C4-2B (cell line): Measurements from ENCODE around the gene BCL2L13.

Experiments used
- H3K27ac ChIP-seq: fragments of 450-650 bp; 2 replicates; pipeline ENCODE4 v1.5.1; 2017
- CTCF ChIP-seq: fragments of 450-650 bp; conservative IDR thresholded peaks from 2 replicates; pipeline ENCODE4 v1.5.1; 2017; ENCODE audit warnings: mild to moderate bottlenecking
- ZFX ChIP-seq: fragments of 450-650 bp; IDR thresholded peaks from 2 replicates; pipeline ENCODE4 v1.6.1; 2017

The BCL2L13 gene

DNA sequence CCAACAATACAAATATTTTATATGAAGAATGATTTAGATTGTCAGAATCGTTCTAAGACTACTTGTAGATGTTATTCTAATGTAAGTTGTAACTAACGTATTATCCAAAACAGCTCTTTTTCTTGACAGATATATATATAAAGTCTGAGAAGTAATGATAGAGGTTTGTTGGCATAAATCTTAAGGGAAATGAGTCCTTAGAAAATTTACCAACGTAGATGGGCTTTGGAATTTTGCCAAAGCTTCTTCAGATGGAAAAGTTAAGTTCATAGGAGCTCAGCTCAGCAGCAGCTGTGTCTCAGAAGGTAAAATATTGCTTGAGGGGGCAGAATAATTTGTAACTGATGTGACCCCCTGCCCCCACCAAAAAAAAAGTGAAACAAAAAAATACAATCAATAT lies 69.0 kb downstream of the BCL2L13 start:
- H3K27ac ChIP-seq: no peak overlapping the region
- no peak for TF ChIP-seq ZFX
- no peak for TF ChIP-seq CTCF

- TF ChIP-seq CTCF: no peak
- TF ChIP-seq ZFX: no peak
Measured at GRCh38 chr22:17710023-17710422, 71.5 kb downstream of the BCL2L13 start.

DNA sequence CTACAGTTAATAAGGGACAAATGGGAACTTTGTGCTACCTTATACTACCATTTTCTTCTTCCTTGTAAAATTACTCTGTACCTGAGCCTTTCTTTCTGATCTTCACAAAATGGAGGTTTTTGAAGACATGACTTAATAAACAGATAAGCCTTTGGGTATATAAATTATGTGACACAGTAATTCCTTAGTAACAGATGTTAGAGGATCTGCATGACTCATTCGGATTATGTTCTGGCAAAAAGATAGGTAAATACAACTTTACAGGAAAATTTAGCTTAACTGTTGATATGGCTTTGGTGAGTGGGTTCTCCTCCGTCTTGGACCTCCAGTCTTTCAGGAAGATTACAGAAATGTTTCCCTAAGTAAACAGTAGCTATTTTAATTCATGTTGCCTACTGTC lies 73.9 kb downstream of the BCL2L13 start:
- TF ChIP-seq CTCF: no peak
- no peak for TF ChIP-seq ZFX
- H3K27ac ChIP-seq: no peak overlapping the region

More at GRCh38 chr22:17710023-17710422, 71.5 kb downstream of the BCL2L13 start:
- H3K27ac ChIP-seq: no peak overlapping the region

GRCh38 chr22:17716529-17716928 lies 78.0 kb downstream of the BCL2L13 start:
- no peak overlapping the region for H3K27ac ChIP-seq
- TF ChIP-seq ZFX: no peak

- TF ChIP-seq ZFX: no peak
- TF ChIP-seq CTCF: no peak
- H3K27ac ChIP-seq: no peak overlapping the region
Measured at GRCh38 chr22:17717708-17718107, 79.2 kb downstream of the BCL2L13 start.

GRCh38 chr22:17719911-17720310 lies 81.4 kb downstream of the BCL2L13 start:
- no peak overlapping the region for H3K27ac ChIP-seq
- TF ChIP-seq ZFX: no peak
- no peak for TF ChIP-seq CTCF

- H3K27ac ChIP-seq: no peak overlapping the region
- TF ChIP-seq CTCF: no peak
- TF ChIP-seq ZFX: no peak
Measured at GRCh38 chr22:17724241-17724640, 85.7 kb downstream of the BCL2L13 start.

GRCh38 chr22:17724678-17725499 lies 86.3 kb downstream of the BCL2L13 start:
- no peak overlapping the region for H3K27ac ChIP-seq
- TF ChIP-seq ZFX (no peak), CTCF (no peak)
